Activated CD4-positive, alpha-beta T cell treated with anti-CD3 and anti-CD28 coated beads, Interleukin-2, amount 10 ng/mL, durations not matched to agents 7 days and 5 days (primary cell): ENCODE results near the gene MAGT1. TPM values are rescaled to one million over a fixed set of nuclear protein-coding genes. Genes with fewer than 3 reads are reported as not detected.
"Not testable (repeated sequence)": the region's sequence is repeated elsewhere in the genome, so short reads cannot be mapped to it uniquely, and the experiment has no call there.

Source experiments
- CTCF ChIA-PET: fragments of 350-600 bp; sonication (Branson Sonifier 250); formaldehyde crosslinking; loops from one replicate; lab custom pipeline; 2021; ENCODE audit warnings: antibody characterized with exemption; lab: Charles Lee
- POLR2A ChIA-PET: fragments of 350-600 bp; sonication (Branson Sonifier 250); formaldehyde crosslinking; loops from one replicate; lab custom pipeline; 2021; ENCODE audit warnings: antibody characterized with exemption; lab: Charles Lee
- DNase-seq: peaks from one replicate; pipeline ENCODE4 v3.0.0-alpha.2; 2020
- H3K27ac Mint-ChIP-seq: one replicate; pipeline ENCODE4 v1.8.0; 2021; ENCODE audit warnings: mild to moderate bottlenecking, moderate library complexity, mixed read lengths
- H3K27me3 Mint-ChIP-seq: one replicate; pipeline ENCODE4 v1.8.0; 2021; ENCODE audit warnings: mixed read lengths
- H3K36me3 Mint-ChIP-seq: one replicate; pipeline ENCODE4 v1.8.0; 2021; ENCODE audit warnings: low read depth, mixed read lengths
- H3K4me1 Mint-ChIP-seq: one replicate; pipeline ENCODE4 v1.8.0; 2021; ENCODE audit warnings: mixed read lengths
- H3K4me3 Mint-ChIP-seq: one replicate; pipeline ENCODE4 v1.8.0; 2021; ENCODE audit warnings: mild to moderate bottlenecking, moderate library complexity, mixed read lengths
- H3K9me3 Mint-ChIP-seq: one replicate; pipeline ENCODE4 v1.8.0; 2021; ENCODE audit warnings: mixed read lengths
- total RNA-seq, 2 experiments: library from RNA; stranded (reverse); gene quantifications; one replicate each; pipeline ENCODE4 v1.2.3, GENCODE V29; 2021

Gene MAGT1
- total RNA-seq, 2 experiments from 2014 or later: 51.4 to 51.7 TPM

GRCh38 chrX:77917294-77917933 is 22.2 kb upstream of the MAGT1 start:
- peaks cover 3% of the 10 kb centered on the region for H3K36me3 Mint-ChIP-seq
- peaks cover 24% of the 10 kb centered on the region for H3K4me1 Mint-ChIP-seq
- H3K4me3 Mint-ChIP-seq: peak overlapping the region; percentile 61
- H3K9me3 Mint-ChIP-seq: no peaks in the 10 kb centered on the region
- no peak for DNase-seq
- POLR2A ChIA-PET: no interaction called here
- CTCF ChIA-PET: interaction anchor here (1.6 kb wide), 1 partner anchor 18 kb away, joined by 9 read pairs; the partner anchor contains the start of gene COX7B
- H3K27me3 Mint-ChIP-seq: no peaks in the 10 kb centered on the region
- H3K27ac Mint-ChIP-seq: peak overlapping the region; percentile 91

- CTCF ChIA-PET: interaction anchor here (0.8 to 6.3 kb wide), 7 partner anchors 10 to 189 kb away, joined by 3 to 44 read pairs (median 3); partner anchors contain the start of gene COX7B
- H3K27ac Mint-ChIP-seq: peak within 1 kb of the TSS; percentile 98
- peak within 1 kb of the TSS; percentile 97 for H3K4me3 Mint-ChIP-seq
- H3K27me3 Mint-ChIP-seq: no peaks in the 10 kb centered on the region
- H3K4me1 Mint-ChIP-seq: peaks cover 16% of the 10 kb centered on the region
- POLR2A ChIA-PET: no interaction called here
- peaks cover 4% of the 10 kb centered on the region for H3K36me3 Mint-ChIP-seq
- H3K9me3 Mint-ChIP-seq: no peaks in the 10 kb centered on the region
- DNase-seq: peak; percentile 92
These were observed 15.0 kb upstream of the MAGT1 start, which contains the start of gene ATP7A for GRCh38 chrX:77910108-77910840. TSS of gene ATP7A (plus strand) at chrX:77910693. CDS start at chrX:77971642, 60,949 bp downstream.

GRCh38 chrX:77901506-77901905 is 6.3 kb upstream of the MAGT1 start:
- Mint-ChIP-seq H3K36me3 (peaks cover 27% of the 10 kb centered on the region), H3K9me3 (no peaks in the 10 kb centered on the region), H3K27ac (peak overlapping the region; percentile 66), H3K4me1 (peaks cover 20% of the 10 kb centered on the region), H3K27me3 (no peaks in the 10 kb centered on the region), H3K4me3 (peak overlapping the region; percentile 47)
- CTCF ChIA-PET: interaction anchor here (0.6 to 3.9 kb wide), 2 partner anchors 10 to 1732 kb away, joined by 3 to 44 read pairs; partner anchors contain the start of gene ATP7A
- POLR2A ChIA-PET: interaction anchor here (0.5 kb wide), 1 partner anchor 219 kb away, joined by 3 read pairs; no protein-coding TSS in a partner anchor
- DNase-seq: no peak

GRCh38 chrX:77900688-77901087 is 5.5 kb upstream of the MAGT1 start:
- POLR2A ChIA-PET: no interaction called here
- peaks cover 21% of the 10 kb centered on the region for H3K4me1 Mint-ChIP-seq
- no peaks in the 10 kb centered on the region for H3K9me3 Mint-ChIP-seq
- H3K27me3 Mint-ChIP-seq: no peaks in the 10 kb centered on the region
- H3K36me3 Mint-ChIP-seq: peaks cover 27% of the 10 kb centered on the region
- no peak for DNase-seq
- CTCF ChIA-PET: interaction anchor here (0.7 to 3.9 kb wide), 3 partner anchors 11 to 1045 kb away, joined by 4 to 44 read pairs (median 9); partner anchors contain the start of gene ATP7A
- H3K4me3 Mint-ChIP-seq: peak overlapping the region; percentile 90
- H3K27ac Mint-ChIP-seq: peak overlapping the region; percentile 64

- Mint-ChIP-seq H3K36me3 (peaks cover 20% of the 10 kb centered on the region), H3K4me1 (peaks cover 22% of the 10 kb centered on the region), H3K27ac (peak within 1 kb of the TSS; percentile 94), H3K27me3 (no peaks in the 10 kb centered on the region), H3K4me3 (peak within 1 kb of the TSS; percentile 90), H3K9me3 (no peaks in the 10 kb centered on the region)
- ChIA-PET POLR2A (interaction anchor here (0.6 kb wide), 1 partner anchor 1289 kb away, joined by 3 read pairs; no protein-coding TSS in a partner anchor), CTCF (interaction anchor here (0.6 to 3.9 kb wide), 9 partner anchors 12 to 451 kb away, joined by 3 to 44 read pairs (median 5); partner anchors contain the start of gene ATP7A)
- peak; percentile 83 for DNase-seq
These were observed 4.0 kb upstream of the MAGT1 start, which contains the start of gene COX7B for GRCh38 chrX:77899081-77899828. TSS of gene COX7B (plus strand) at chrX:77899468. CDS start at chrX:77899554, 86 bp downstream.

- H3K27ac Mint-ChIP-seq: peak overlapping the region; percentile 71
- ChIA-PET CTCF (interaction anchor here (0.6 to 0.8 kb wide), 3 partner anchors 9 to 131 kb away, joined by 3 to 4 read pairs (median 4); no protein-coding TSS in a partner anchor), POLR2A (interaction anchor here (0.6 kb wide), 1 partner anchor 109 kb away, joined by 5 read pairs; no protein-coding TSS in a partner anchor)
- H3K4me3 Mint-ChIP-seq: peak overlapping the region; percentile 95
- no peaks in the 10 kb centered on the region for H3K9me3 Mint-ChIP-seq
- peaks cover 22% of the 10 kb centered on the region for H3K4me1 Mint-ChIP-seq
- H3K36me3 Mint-ChIP-seq: peaks cover 14% of the 10 kb centered on the region
- H3K27me3 Mint-ChIP-seq: no peaks in the 10 kb centered on the region
- no peak for DNase-seq
These were observed 1.5 kb downstream of the MAGT1 start for GRCh38 chrX:77893713-77894112.

- no peaks in the 10 kb centered on the region for H3K9me3 Mint-ChIP-seq
- peak overlapping the region; percentile 48 for H3K27ac Mint-ChIP-seq
- peaks cover 14% of the 10 kb centered on the region for H3K36me3 Mint-ChIP-seq
- POLR2A ChIA-PET: no interaction called here
- DNase-seq: no peak
- peaks cover 22% of the 10 kb centered on the region for H3K4me1 Mint-ChIP-seq
- H3K4me3 Mint-ChIP-seq: peak overlapping the region; percentile 95
- CTCF ChIA-PET: interaction anchor here (0.7 kb wide), 1 partner anchor 19 kb away, joined by 3 read pairs; no protein-coding TSS in a partner anchor
- H3K27me3 Mint-ChIP-seq: no peaks in the 10 kb centered on the region
These were observed 2.3 kb downstream of the MAGT1 start for GRCh38 chrX:77892887-77893286.

GRCh38 chrX:77881418-77881817 is 13.8 kb downstream of the MAGT1 start:
- H3K9me3 Mint-ChIP-seq, CTCF ChIA-PET, H3K4me1 Mint-ChIP-seq, H3K4me3 Mint-ChIP-seq, H3K27ac Mint-ChIP-seq, H3K27me3 Mint-ChIP-seq, H3K36me3 Mint-ChIP-seq, DNase-seq, POLR2A ChIA-PET: not testable (repeated sequence)

GRCh38 chrX:77875372-77875771 is 19.9 kb downstream of the MAGT1 start:
- H3K9me3 Mint-ChIP-seq: no peaks in the 10 kb centered on the region
- no peak overlapping the region for H3K4me3 Mint-ChIP-seq
- no peaks in the 10 kb centered on the region for H3K27me3 Mint-ChIP-seq
- ChIA-PET POLR2A (no interaction called here), CTCF (no interaction called here)
- no peak overlapping the region for H3K27ac Mint-ChIP-seq
- H3K36me3 Mint-ChIP-seq: peaks cover 17% of the 10 kb centered on the region
- peaks cover 4% of the 10 kb centered on the region for H3K4me1 Mint-ChIP-seq
- no peak for DNase-seq

GRCh38 chrX:77831544-77831943 is 63.7 kb downstream of the MAGT1 start:
- H3K4me1 Mint-ChIP-seq, H3K27ac Mint-ChIP-seq, POLR2A ChIA-PET, H3K9me3 Mint-ChIP-seq, DNase-seq, H3K27me3 Mint-ChIP-seq, H3K4me3 Mint-ChIP-seq: not testable (repeated sequence)
- CTCF ChIA-PET: interaction anchor here (0.6 to 1.2 kb wide), 2 partner anchors 33 to 192 kb away, joined by 3 read pairs; no protein-coding TSS in a partner anchor
- peaks cover 26% of the 10 kb centered on the region for H3K36me3 Mint-ChIP-seq

- H3K27ac Mint-ChIP-seq, CTCF ChIA-PET, H3K4me1 Mint-ChIP-seq, H3K27me3 Mint-ChIP-seq, H3K4me3 Mint-ChIP-seq, DNase-seq, POLR2A ChIA-PET, H3K9me3 Mint-ChIP-seq: not testable (repeated sequence)
- H3K36me3 Mint-ChIP-seq: peaks cover 29% of the 10 kb centered on the region
These were observed 73.2 kb downstream of the MAGT1 start for GRCh38 chrX:77821989-77822388.
